Cortex of kidney (tissue), 1 donor: ENCODE results near the gene PSME4.
"Not testable (repeated sequence)": the region's sequence is repeated elsewhere in the genome, so short reads cannot be mapped to it uniquely, and the experiment has no call there.

Experiments used
- DNase-seq: peaks from one replicate; lab custom pipeline; 2025; lab: John Stamatoyannopoulos, UW

The PSME4 gene

GRCh38 chr2:53842891-53843290 lies 127.9 kb downstream of the PSME4 start:
- no peak for DNase-seq

DNA sequence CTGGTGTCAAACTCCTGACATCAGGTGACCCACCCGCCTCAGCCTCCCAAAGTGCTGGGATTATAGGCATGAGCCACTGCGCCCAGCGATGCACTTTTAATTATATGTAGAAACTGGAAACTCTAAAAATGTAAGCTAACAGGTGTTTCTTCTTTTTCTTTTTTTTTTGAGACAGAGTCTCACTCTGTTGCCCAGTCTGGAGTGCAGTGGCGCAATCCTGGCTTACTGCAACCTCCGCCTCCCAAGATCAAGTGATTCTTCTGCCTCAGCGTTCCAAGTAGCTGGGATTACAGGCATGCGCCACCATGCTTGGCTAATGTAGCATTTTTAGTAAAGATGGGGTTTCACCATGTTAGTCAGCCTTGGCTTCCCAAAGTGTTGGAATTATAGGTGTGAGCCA lies 129.1 kb downstream of the PSME4 start:
- not testable (repeated sequence) for DNase-seq

GRCh38 chr2:53840580-53840979 lies 130.2 kb downstream of the PSME4 start:
- DNase-seq: no peak

GRCh38 chr2:53829980-53830290 lies 140.9 kb downstream of the PSME4 start:
- not testable (repeated sequence) for DNase-seq

- DNase-seq: no peak
Observed at GRCh38 chr2:53829273-53829979, 141.4 kb downstream of the PSME4 start.

GRCh38 chr2:53828331-53828730 lies 142.5 kb downstream of the PSME4 start:
- no peak for DNase-seq

DNA sequence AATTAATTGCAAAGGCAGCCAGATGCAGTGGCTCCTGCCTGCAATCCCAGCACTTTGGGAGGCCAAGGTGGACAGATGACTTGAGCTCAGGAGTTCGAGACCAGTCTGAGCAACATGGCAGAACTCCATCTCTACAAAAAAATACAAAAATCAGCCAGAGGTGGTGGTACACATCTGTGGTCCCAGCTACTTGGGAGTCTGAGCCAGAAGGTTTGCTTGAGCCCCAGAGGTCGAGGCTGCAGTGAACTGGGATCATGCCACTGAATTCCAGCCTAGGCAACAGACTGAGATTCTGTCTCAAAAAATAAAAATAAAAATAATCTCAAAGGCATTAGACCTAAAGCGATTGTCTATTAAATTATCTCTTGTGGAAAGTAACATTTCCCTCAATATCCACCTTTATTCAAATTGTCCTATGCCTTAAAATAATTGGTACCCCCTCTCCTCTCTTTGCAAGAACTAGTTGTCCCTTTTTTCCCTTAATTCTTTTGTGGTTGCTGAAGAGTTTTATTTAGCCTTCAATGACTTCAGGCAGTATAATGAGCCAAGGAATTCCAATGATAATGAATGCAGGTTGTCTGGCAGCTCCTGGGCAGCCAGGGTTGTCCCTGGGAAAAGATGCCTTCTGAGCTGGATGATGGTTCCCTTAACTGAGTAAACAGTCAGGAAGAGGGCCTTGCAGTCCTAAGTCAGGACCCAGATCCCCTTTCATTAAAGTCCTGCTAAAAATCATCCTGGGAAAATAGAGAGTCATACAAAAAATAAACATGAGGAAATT lies 143.2 kb downstream of the PSME4 start:
- DNase-seq: no peak

DNA sequence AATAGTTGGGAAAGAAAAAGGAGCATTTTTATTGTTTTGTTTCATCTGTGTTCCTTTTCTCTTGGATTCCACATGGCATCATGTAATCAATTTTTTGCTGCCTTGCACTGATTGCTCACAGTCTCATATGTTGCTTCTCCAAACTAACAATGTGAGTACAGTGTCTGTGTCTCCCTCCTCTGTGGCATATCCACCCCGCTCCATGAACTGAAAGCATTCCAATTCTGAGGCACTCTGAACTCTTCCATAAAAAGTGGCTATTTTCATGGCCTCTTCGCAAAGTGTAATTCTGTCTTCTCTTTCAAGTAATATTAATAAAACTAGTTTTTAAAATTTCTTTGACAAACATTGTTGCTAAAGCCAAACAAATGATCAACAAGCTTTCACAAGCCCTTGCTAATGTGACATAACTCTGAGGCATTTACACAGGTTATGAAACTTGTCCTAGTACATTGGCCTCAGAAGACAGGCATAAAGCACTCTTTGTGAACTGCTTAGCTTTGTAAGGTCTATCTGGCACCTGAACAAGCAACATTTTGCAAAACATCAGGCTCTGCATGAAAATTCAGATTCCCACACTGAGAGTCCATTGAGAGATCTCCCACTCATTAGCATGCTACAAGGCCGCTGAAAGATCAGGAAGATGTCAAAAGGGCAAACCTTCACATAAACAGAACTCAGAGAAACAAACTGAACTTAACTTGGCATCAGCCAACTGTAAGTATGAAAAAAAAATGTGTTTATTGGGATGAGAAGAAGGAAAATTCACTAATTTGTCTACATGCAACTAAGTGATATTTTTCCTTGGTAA lies 144.0 kb downstream of the PSME4 start:
- DNase-seq: no peak

DNA sequence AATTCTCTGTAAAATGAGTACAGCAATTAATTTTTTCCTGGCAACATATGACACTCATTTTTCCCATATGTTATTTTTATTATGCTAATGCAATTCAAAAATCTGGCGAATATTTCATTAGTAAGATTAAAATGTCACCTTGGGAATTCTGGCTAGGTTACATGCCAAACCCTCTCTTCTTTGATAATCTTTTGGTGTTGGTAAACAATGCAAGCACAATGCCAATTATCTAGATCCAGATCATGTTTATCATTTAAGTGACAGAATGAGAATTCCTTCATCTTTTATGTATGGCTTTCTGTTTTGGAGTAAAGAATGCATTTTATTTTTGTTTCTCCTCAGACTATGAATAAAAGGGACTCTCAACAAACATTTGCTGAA lies 144.8 kb downstream of the PSME4 start:
- DNase-seq: no peak

- not testable (repeated sequence) for DNase-seq
Observed at GRCh38 chr2:53823639-53824038, 147.2 kb downstream of the PSME4 start.

- no peak for DNase-seq
Observed at GRCh38 chr2:53821810-53822209, 149.0 kb downstream of the PSME4 start.

- no peak for DNase-seq
Observed at GRCh38 chr2:53820711-53821110, 150.1 kb downstream of the PSME4 start.

- DNase-seq: no peak
Observed at GRCh38 chr2:53820048-53820447, 150.7 kb downstream of the PSME4 start.

- no peak for DNase-seq
Observed at GRCh38 chr2:53819634-53820033, 151.2 kb downstream of the PSME4 start.

- DNase-seq: no peak
Observed at GRCh38 chr2:53818854-53819435, 151.8 kb downstream of the PSME4 start.
